Keratinocyte (primary cell): ENCODE results near the gene LMTK2.

ENCODE experiments used
- CTCF ChIP-seq, 3 experiments: IDR thresholded peaks in 1 of 3; conservative IDR thresholded peaks in 1 of 3; optimal IDR thresholded peaks in 1 of 3; 2 replicates in 2 of 3; 3 replicates in 1 of 3; pipeline versions ENCODE3 to v1.5.1; 2011; ENCODE audit warnings: low read length in 3 of 3, mild to moderate bottlenecking in 3 of 3, moderate library complexity in 2 of 3, control low read depth in 1 of 3, inconsistent platforms in 1 of 3; ENCODE audit not compliant: insufficient read depth in 2 of 3; ENCODE audit errors: extremely low read depth in 1 of 3
- EZH2 ChIP-seq: IDR thresholded peaks from one replicate; pipeline ENCODE4 v1.6.1; 2012; ENCODE audit warnings: inconsistent platforms, mild to moderate bottlenecking, low read length, moderate library complexity

DNA sequence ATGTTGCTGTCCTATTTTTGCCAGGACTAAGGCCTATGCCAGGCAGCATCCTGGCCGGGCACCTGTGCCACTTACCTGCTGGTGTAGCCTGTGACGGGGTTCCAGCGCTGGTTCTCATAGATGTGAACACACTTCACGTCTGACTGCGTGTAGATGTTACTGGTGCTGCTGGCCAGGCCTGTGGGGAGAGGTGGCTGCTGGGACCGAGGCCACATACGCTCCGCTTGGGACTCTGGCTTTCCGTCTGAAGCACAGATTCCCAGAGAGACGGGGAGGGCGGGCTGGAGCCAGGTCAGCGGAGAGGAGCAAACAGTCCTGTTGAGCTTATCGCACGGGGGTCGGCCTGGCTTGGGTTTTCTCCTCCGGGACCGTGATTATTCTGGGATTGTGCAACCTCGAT lies 121.3 kb downstream of the LMTK2 start:
- TF ChIP-seq EZH2 (no peak), CTCF (optimal IDR thresholded peaks at IDR 0.05 in 1 of 3, IDR thresholded peaks at IDR 0.05 in 1 of 3, conservative IDR thresholded peaks at IDR 0.05 in 1 of 3; ENCODE audit: extremely low read depth in 1 of 3, insufficient read depth in 2 of 3, low read length in 3 of 3) (no peak)
